GM12878 (cell line): ENCODE data around the gene LOXL4. TPM values are rescaled to one million over a fixed set of nuclear protein-coding genes. Genes with fewer than 3 reads are reported as not detected.

ENCODE experiments used
- ATAC-seq: fragments of 200-7000 bp; cut with Tn5 transposase; 3 replicates; pipeline ENCODE4 v1.9.1; 2020; ENCODE audit warnings: mild to moderate bottlenecking, moderate library complexity
- BruUV-seq: library from RNA; stranded (reverse); fragments of 400-500 nt; replicated peaks from 2 replicates; lab custom pipeline; 2021; lab: Mats Ljungman, UMichigan
- CTCF ChIA-PET: fragments of 300-600 bp; sonication (Branson Sonifier 250); formaldehyde crosslinking; extraction: SDS; loops from one replicate; lab custom pipeline; 2021; ENCODE audit warnings: inconsistent platforms; lab: Yijun Ruan, JAX
- POLR2A ChIA-PET: fragments of 350-600 bp; formaldehyde crosslinking; extraction: SDS; loops from one replicate; lab custom pipeline; 2021; ENCODE audit warnings: inconsistent platforms; lab: Charles Lee
- RAD21 ChIA-PET: fragments of 300-600 bp; sonication (Branson Sonifier 250); formaldehyde crosslinking; loops from one replicate; lab custom pipeline; 2023; ENCODE audit warnings: antibody characterized with exemption; ENCODE audit not compliant: unreplicated experiment; lab: Charles Lee
- SMC1A ChIA-PET: fragments of 300-600 bp; sonication (Branson Sonifier 250); formaldehyde crosslinking; loops from one replicate; lab custom pipeline; 2023; ENCODE audit not compliant: unreplicated experiment, uncharacterized antibody; lab: Charles Lee
- DNase-seq: peaks from one replicate; pipeline ENCODE4 v3.0.0-alpha.2; 2011; ENCODE audit warnings: low read depth, low spot score
- FAIRE-seq: peaks from 3 replicates; lab custom pipeline; 2011; peaks lifted over from hg19 to GRCh38; lab: Jason Lieb, UNC
- H2AFZ ChIP-seq: 2 replicates; pipeline ENCODE4 v1.6.0; 2011; ENCODE audit warnings: low read depth, low read length, control low read depth; ENCODE audit not compliant: control insufficient read depth
- H3K27ac ChIP-seq: 2 replicates; pipeline ENCODE4 v1.5.1; 2011; ENCODE audit warnings: control low read depth; ENCODE audit not compliant: control insufficient read depth, insufficient read depth
- H3K27me3 ChIP-seq, 2 experiments: replicated peaks in 1 of 2; 2 replicates each; pipeline versions ENCODE4 v1.6.0 to v1.6.1; 2011; ENCODE audit warnings: low read length in 1 of 2; ENCODE audit not compliant: control insufficient read depth in 2 of 2, insufficient read depth in 2 of 2
- H3K36me3 ChIP-seq, 2 experiments: 2 replicates each; pipeline ENCODE4 v1.5.1; 2011; ENCODE audit warnings: low read length in 1 of 2; ENCODE audit not compliant: control insufficient read depth in 2 of 2, insufficient read depth in 2 of 2
- H3K4me1 ChIP-seq: 2 replicates; pipeline ENCODE4 v1.6.1; 2011; ENCODE audit warnings: mild to moderate bottlenecking, low read length, moderate library complexity, mixed read lengths; ENCODE audit not compliant: control insufficient read depth, insufficient read depth
- H3K4me2 ChIP-seq: 2 replicates; pipeline ENCODE4 v1.6.0; 2011; ENCODE audit warnings: control low read depth; ENCODE audit not compliant: control insufficient read depth, insufficient read depth
- H3K4me3 ChIP-seq: fragments of 200-600 bp; sonication (generic); 2 replicates; pipeline ENCODE4 v1.5.1; 2016
- H3K79me2 ChIP-seq: 2 replicates; pipeline ENCODE4 v1.6.0; 2011; ENCODE audit warnings: low read length; ENCODE audit not compliant: control insufficient read depth, insufficient read depth
- H3K9ac ChIP-seq: 2 replicates; pipeline ENCODE4 v1.8.0; 2011; ENCODE audit warnings: low read length, control low read depth, mixed read lengths; ENCODE audit not compliant: control insufficient read depth, insufficient read depth
- H3K9me3 ChIP-seq: replicated peaks from 3 replicates; pipeline ENCODE4 v1.5.1; 2011; ENCODE audit warnings: mild to moderate bottlenecking, low read length; ENCODE audit not compliant: control insufficient read depth, insufficient read depth
- H4K20me1 ChIP-seq: 2 replicates; pipeline ENCODE4 v1.6.0; 2011; ENCODE audit not compliant: control insufficient read depth, insufficient read depth
- IRF5 ChIP-seq: fragments of 450-650 bp; IDR thresholded peaks from 2 replicates; pipeline ENCODE4 v1.6.1; 2017; ENCODE audit warnings: borderline replicate concordance
- NKRF ChIP-seq: fragments of 450-650 bp; conservative IDR thresholded peaks from 2 replicates; pipeline ENCODE4 v1.6.1; 2017; ENCODE audit warnings: mild to moderate bottlenecking, moderate library complexity
- SIN3A ChIP-seq: IDR thresholded peaks from 2 replicates; pipeline ENCODE4 v1.6.1; 2012; ENCODE audit warnings: low read depth, low read length, improper control_type of control experiment
- SMC3 ChIP-seq: IDR thresholded peaks from 2 replicates; pipeline ENCODE4 v1.6.1; 2011; ENCODE audit warnings: low read length, improper control_type of control experiment, borderline replicate concordance
- TCF3 ChIP-seq: IDR thresholded peaks from 2 replicates; pipeline ENCODE4 v1.6.1; 2012; ENCODE audit warnings: low read depth, mild to moderate bottlenecking, low read length, borderline replicate concordance; ENCODE audit not compliant: insufficient read depth
- ZBTB4 ChIP-seq: fragments of 450-650 bp; formaldehyde crosslinking; IDR thresholded peaks from 2 replicates; pipeline ENCODE4 v1.4.0; 2022; ENCODE audit warnings: mild to moderate bottlenecking, moderate library complexity
- ZNF384 ChIP-seq: IDR thresholded peaks from 2 replicates; pipeline ENCODE4 v1.6.1; 2012; ENCODE audit warnings: low read depth, mild to moderate bottlenecking, low read length, improper control_type of control experiment, borderline replicate concordance
- WGBS: methylation state at CpG from one replicate; pipeline ENCODE4 v1.1.6; 2016; ENCODE audit warnings: low lambda C conversion rate; ENCODE audit not compliant: insufficient replicate concordance, insufficient coverage; ENCODE audit errors: missing lambda C conversion rate; 5-methylcytosine and 5-hydroxymethylcytosine counted together
- in situ Hi-C: fragments of 300-500 bp; cut with MboI; formaldehyde crosslinking; loops from 9 replicates; pipeline ENCODE4 v1.14.3; 2018; ENCODE audit warnings: mixed read lengths
- intact Hi-C: fragments of 100-400 bp; cut with micrococcal nuclease; formaldehyde crosslinking; loops from one replicate; pipeline ENCODE4 v1.14.2; 2022; ENCODE audit not compliant: unreplicated experiment
- polyA plus RNA-seq, 11 experiments: library from polyadenylated mRNA; depleted of rRNA in 4 of 11; unstranded in 6 of 11; stranded (reverse) in 5 of 11; fragments of >200 nt; fragmentation: Nextera tagmentation in 4 of 11; fragmentation: Illumina TruSeq in 1 of 11; extraction: Ambion mirVana in 4 of 11; extraction: Trizol in 1 of 11; gene quantifications; 1 replicate in 1 of 11; 2 replicates in 10 of 11; pipeline versions ENCODE4 v1.2.1 to v1.2.3, GENCODE V29; 2011 to 2016; ENCODE audit warnings: inconsistent platforms in 2 of 11, missing spikeins in 2 of 11, low read depth in 1 of 11
- total RNA-seq, 4 experiments: library from RNA; depleted of rRNA in 3 of 4; stranded (reverse); fragments of >200 nt in 3 of 4; fragmentation: Illumina TruSeq in 1 of 4; extraction: Trizol in 1 of 4; gene quantifications; 2 replicates each; pipeline versions ENCODE4 v1.2.1 to v1.2.3, GENCODE V29; 2013 to 2021
- TF ChIP-seq, protein P1 (sequence below): fragments of 450-650 bp; IDR thresholded peaks from 2 replicates; pipeline ENCODE4 v1.6.1; 2017; ENCODE audit warnings: antibody characterized with exemption, mild to moderate bottlenecking, moderate library complexity
- TF ChIP-seq, protein P2 (sequence below): fragments of 450-650 bp; IDR thresholded peaks from 2 replicates; pipeline ENCODE4 v1.6.1; 2018; ENCODE audit warnings: mild to moderate bottlenecking, low read depth, moderate library complexity; ENCODE audit not compliant: partially characterized antibody

Gene LOXL4
- total and polyA plus RNA-seq, 10 of the 15 experiments (the other 5 are each of a cell fraction or from before 2014, with no cell fraction given) = 0.02 to 0.12 (median 0.08) TPM; not detected in 3

GRCh38 chr10:98293550-98294269 lies 25.7 kb upstream of the LOXL4 start:
- in situ Hi-C loops = no loop called here
- H3K4me1 ChIP-seq = no peaks in the 10 kb centered on the region
- CTCF ChIA-PET = interaction anchor here (1.0 kb wide), 1 partner anchor 12 kb away, joined by 3 read pairs; no protein-coding TSS in a partner anchor
- H3K27ac ChIP-seq = no peak overlapping the region
- RAD21 ChIA-PET = no interaction called here
- no peaks in the 10 kb centered on the region for H3K36me3 ChIP-seq
- peaks cover 0 to 7% of the 10 kb centered on the region in 2 experiments; a peak in 2 of 4 replicates for H3K27me3 ChIP-seq
- SMC1A ChIA-PET = no interaction called here
- BruUV-seq = no TSS peak
- POLR2A ChIA-PET = no interaction called here
- no peak overlapping the region for H3K4me3 ChIP-seq
- H3K9ac ChIP-seq = no peak overlapping the region
- no peaks in the 10 kb centered on the region for H4K20me1 ChIP-seq
- no peak overlapping the region for H2AFZ ChIP-seq
- no peaks in the 10 kb centered on the region for H3K9me3 ChIP-seq
- H3K4me2 ChIP-seq = no peak overlapping the region
- intact Hi-C loops = no loop called here
- 28% methylated on average over 8 of the region's 8 CpGs for WGBS
- no peaks in the 10 kb centered on the region for H3K79me2 ChIP-seq
- FAIRE-seq = no peak
- no peak for ATAC-seq
- DNase-seq = no peak
- TF ChIP-seq TCF3 (no peak), ZBTB4 (no peak), NKRF (no peak), SIN3A (no peak), SMC3 (no peak), IRF5 (no peak), ZNF384 (no peak)
- TF ChIP-seq, protein P1, sequence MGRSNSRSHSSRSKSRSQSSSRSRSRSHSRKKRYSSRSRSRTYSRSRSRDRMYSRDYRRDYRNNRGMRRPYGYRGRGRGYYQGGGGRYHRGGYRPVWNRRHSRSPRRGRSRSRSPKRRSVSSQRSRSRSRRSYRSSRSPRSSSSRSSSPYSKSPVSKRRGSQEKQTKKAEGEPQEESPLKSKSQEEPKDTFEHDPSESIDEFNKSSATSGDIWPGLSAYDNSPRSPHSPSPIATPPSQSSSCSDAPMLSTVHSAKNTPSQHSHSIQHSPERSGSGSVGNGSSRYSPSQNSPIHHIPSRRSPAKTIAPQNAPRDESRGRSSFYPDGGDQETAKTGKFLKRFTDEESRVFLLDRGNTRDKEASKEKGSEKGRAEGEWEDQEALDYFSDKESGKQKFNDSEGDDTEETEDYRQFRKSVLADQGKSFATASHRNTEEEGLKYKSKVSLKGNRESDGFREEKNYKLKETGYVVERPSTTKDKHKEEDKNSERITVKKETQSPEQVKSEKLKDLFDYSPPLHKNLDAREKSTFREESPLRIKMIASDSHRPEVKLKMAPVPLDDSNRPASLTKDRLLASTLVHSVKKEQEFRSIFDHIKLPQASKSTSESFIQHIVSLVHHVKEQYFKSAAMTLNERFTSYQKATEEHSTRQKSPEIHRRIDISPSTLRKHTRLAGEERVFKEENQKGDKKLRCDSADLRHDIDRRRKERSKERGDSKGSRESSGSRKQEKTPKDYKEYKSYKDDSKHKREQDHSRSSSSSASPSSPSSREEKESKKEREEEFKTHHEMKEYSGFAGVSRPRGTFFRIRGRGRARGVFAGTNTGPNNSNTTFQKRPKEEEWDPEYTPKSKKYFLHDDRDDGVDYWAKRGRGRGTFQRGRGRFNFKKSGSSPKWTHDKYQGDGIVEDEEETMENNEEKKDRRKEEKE = no peak
- TF ChIP-seq, protein P2, sequence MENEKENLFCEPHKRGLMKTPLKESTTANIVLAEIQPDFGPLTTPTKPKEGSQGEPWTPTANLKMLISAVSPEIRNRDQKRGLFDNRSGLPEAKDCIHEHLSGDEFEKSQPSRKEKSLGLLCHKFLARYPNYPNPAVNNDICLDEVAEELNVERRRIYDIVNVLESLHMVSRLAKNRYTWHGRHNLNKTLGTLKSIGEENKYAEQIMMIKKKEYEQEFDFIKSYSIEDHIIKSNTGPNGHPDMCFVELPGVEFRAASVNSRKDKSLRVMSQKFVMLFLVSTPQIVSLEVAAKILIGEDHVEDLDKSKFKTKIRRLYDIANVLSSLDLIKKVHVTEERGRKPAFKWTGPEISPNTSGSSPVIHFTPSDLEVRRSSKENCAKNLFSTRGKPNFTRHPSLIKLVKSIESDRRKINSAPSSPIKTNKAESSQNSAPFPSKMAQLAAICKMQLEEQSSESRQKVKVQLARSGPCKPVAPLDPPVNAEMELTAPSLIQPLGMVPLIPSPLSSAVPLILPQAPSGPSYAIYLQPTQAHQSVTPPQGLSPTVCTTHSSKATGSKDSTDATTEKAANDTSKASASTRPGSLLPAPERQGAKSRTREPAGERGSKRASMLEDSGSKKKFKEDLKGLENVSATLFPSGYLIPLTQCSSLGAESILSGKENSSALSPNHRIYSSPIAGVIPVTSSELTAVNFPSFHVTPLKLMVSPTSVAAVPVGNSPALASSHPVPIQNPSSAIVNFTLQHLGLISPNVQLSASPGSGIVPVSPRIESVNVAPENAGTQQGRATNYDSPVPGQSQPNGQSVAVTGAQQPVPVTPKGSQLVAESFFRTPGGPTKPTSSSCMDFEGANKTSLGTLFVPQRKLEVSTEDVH = no peak
